ENCODE results near the gene CDC42BPA.

Gene CDC42BPA

DNA sequence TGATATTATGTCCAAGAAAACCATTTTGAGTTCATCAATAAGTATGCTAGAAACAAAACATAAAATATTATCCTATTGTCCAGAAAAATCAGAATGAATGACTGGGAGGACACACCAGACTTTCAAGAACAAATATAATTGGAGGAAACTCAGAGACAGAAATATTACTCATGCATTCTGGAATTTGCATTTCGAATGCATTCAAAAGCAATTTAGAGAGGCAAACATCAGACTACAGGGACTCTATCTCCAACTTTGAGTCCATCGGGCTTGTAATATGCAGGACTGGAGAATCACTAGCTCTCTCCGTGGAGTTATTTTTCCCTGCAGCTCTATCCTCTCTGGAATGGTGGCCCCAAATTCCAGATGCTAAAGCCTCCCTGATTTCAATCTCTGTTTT lies 161.8 kb downstream of the CDC42BPA start:
- no peak for DNase-seq (ENCODE audit: low spot score)
- ChIA-PET CTCF (no interaction called here), POLR2A (ENCODE audit: low non-redundant PET) (no interaction called here)
- TF ChIP-seq, protein P1, sequence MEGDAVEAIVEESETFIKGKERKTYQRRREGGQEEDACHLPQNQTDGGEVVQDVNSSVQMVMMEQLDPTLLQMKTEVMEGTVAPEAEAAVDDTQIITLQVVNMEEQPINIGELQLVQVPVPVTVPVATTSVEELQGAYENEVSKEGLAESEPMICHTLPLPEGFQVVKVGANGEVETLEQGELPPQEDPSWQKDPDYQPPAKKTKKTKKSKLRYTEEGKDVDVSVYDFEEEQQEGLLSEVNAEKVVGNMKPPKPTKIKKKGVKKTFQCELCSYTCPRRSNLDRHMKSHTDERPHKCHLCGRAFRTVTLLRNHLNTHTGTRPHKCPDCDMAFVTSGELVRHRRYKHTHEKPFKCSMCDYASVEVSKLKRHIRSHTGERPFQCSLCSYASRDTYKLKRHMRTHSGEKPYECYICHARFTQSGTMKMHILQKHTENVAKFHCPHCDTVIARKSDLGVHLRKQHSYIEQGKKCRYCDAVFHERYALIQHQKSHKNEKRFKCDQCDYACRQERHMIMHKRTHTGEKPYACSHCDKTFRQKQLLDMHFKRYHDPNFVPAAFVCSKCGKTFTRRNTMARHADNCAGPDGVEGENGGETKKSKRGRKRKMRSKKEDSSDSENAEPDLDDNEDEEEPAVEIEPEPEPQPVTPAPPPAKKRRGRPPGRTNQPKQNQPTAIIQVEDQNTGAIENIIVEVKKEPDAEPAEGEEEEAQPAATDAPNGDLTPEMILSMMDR (conservative IDR thresholded peaks at IDR 0.05; ENCODE audit: low read depth) = no peak
- H3K27ac ChIP-seq = no peak overlapping the region

DNA sequence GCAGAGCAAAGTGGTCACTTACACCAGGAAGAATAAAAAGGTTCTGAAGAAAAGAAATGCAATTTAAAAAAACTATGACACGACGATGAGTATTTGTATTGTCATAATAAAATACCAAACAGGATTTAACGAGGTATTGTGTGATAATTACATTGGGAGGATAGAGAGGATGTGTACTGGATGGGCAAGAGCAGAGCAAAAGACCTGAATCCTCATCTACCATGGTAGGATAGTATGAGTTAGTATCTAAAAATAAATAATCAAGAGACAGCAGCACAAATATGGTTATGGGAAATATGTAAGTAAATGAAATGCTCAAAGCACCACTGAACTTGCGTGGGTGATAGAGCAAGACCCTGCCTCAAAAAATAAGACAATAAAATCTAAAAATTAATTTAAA lies 162.6 kb downstream of the CDC42BPA start:
- no peak overlapping the region for H3K27ac ChIP-seq
- POLR2A ChIA-PET (ENCODE audit: low non-redundant PET) = no interaction called here
- DNase-seq (ENCODE audit: low spot score) = no peak
- CTCF ChIA-PET = interaction anchor here (0.6 kb wide), 1 partner anchor 76 kb away, joined by 3 read pairs; no protein-coding TSS in a partner anchor
- TF ChIP-seq, protein P1 (conservative IDR thresholded peaks at IDR 0.05; ENCODE audit: low read depth) = no peak

DNA sequence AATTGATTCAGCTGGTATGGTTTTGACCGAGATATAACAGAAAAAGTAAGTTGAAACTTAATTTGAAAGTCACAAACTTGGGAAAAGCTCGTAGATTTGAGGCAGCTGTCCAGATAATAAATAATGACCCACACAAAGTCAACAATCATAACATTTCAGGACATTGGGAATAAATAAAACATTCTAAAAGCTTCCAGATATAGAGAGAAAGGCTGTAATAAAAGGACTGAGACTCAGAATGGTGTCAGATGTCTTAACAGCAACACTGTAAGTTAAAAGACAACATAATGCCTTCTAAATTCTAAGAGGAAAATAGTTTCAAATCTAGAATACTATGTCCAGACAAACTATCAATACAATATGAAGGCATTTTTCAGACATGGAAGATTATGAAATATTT lies 163.3 kb downstream of the CDC42BPA start:
- ChIA-PET POLR2A (ENCODE audit: low non-redundant PET) (no interaction called here), CTCF (interaction anchor here (0.9 kb wide), 1 partner anchor 16 kb away, joined by 3 read pairs; no protein-coding TSS in a partner anchor)
- DNase-seq (ENCODE audit: low spot score) = no peak
- no peak overlapping the region for H3K27ac ChIP-seq
- TF ChIP-seq, protein P1 (conservative IDR thresholded peaks at IDR 0.05; ENCODE audit: low read depth) = no peak

DNA sequence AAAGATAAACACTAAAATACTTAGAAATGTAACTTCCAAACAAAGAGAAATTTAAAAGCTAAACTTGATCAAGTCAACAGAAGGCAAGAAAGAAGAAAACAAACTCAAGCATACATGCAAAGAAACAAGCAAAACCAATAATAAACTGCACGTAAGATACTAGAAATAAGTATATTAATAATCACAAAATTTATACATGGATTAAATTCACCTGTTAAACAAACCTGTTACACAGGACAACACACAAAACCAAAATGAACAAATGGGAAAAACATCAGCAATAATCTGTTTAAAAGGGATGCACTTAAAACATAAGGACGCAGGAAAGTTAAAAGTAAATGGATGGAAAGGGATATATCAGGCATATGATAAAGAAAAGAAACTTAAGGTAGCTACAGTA lies 165.8 kb downstream of the CDC42BPA start:
- no peak for DNase-seq (ENCODE audit: low spot score)
- ChIA-PET POLR2A (ENCODE audit: low non-redundant PET) (no interaction called here), CTCF (no interaction called here)
- no peak overlapping the region for H3K27ac ChIP-seq
- TF ChIP-seq, protein P1 (conservative IDR thresholded peaks at IDR 0.05; ENCODE audit: low read depth) = no peak

DNA sequence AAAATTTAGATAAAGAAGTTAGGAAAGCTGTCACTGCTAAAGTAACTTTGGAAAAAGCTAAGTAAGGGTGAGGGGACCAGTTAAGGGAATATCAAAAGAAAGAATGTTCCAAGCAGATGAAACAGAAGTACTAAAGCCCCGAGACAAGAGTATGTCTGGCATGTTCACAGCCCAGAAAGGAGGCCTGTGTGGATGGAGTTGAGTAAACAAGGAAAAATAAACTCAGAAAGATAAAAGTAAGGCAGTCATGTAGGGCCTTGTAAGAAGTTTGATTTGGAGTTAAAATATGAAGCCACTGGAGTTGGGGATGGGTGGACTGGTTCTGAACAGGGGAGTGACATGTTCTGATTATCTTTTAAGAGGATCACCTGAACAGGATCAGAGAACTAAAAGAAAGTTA lies 177.9 kb downstream of the CDC42BPA start:
- TF ChIP-seq, protein P1 (conservative IDR thresholded peaks at IDR 0.05; ENCODE audit: low read depth) = no peak
- CTCF ChIA-PET = interaction anchor here (0.5 to 0.6 kb wide), 2 partner anchors 92 to 1829 kb away, joined by 4 read pairs; no protein-coding TSS in a partner anchor
- POLR2A ChIA-PET (ENCODE audit: low non-redundant PET) = no interaction called here
- no peak overlapping the region for H3K27ac ChIP-seq
- no peak for DNase-seq (ENCODE audit: low spot score)

DNA sequence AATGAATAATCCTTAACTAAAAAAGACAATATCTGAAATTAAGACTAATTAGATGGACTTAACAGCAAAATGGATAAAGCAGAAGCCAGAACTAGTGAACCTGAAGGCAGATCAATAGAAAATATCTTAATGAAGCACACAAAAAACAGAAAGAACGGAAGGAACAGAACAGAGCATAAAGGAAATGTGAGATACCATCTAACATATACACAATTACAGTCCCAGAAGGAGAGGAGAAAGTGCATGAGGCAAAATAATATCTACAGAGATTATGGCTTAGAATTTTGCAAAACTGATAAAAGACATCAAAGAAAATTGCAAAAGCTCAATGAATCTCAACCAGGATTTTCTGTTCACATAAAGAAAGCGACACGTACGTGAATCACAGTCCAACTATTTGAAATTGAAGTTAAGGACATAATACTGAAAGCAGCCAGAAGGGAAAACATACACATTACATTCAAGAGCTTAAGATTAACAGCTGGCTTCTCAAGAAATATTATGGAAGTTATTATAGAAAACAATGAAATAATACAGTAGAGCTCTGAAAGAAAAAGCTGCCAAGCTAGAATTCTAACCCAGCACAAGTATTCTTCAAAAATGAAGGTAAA lies 182.0 kb downstream of the CDC42BPA start:
- POLR2A ChIA-PET (ENCODE audit: low non-redundant PET) = no interaction called here

More for the DNA sequence above, 182.0 kb downstream of the CDC42BPA start:
- no peak for DNase-seq (ENCODE audit: low spot score)
- TF ChIP-seq, protein P1 (conservative IDR thresholded peaks at IDR 0.05; ENCODE audit: low read depth) = no peak
- no peak overlapping the region for H3K27ac ChIP-seq
- CTCF ChIA-PET = interaction anchor here (0.7 kb wide), 1 partner anchor 24 kb away, joined by 3 read pairs; no protein-coding TSS in a partner anchor
